Panc1 (cell line): ENCODE data around the gene WDR20. TPM values are rescaled to one million over a fixed set of nuclear protein-coding genes. Genes with fewer than 3 reads are reported as not detected.
"Not testable (repeated sequence)": the region's sequence is repeated elsewhere in the genome, so short reads cannot be mapped to it uniquely, and the experiment has no call there.

Experiments used
- ATAC-seq: fragments of 200-7000 bp; cut with Tn5 transposase; 2 replicates; pipeline ENCODE4 v1.9.1; 2020; ENCODE audit warnings: mild to moderate bottlenecking, moderate library complexity
- BruUV-seq: library from RNA; stranded (reverse); fragments of 400-500 nt; replicated peaks from 2 replicates; lab custom pipeline; 2021; lab: Mats Ljungman, UMichigan
- CTCF ChIA-PET: fragments of 300-600 bp; sonication (Branson Sonifier 250); formaldehyde crosslinking; loops from one replicate; lab custom pipeline; 2022; ENCODE audit warnings: antibody characterized with exemption; lab: Charles Lee
- POLR2A ChIA-PET: fragments of 300-600 bp; sonication (Branson Sonifier 250); formaldehyde crosslinking; loops from one replicate; lab custom pipeline; 2022; ENCODE audit warnings: antibody characterized with exemption; lab: Charles Lee
- DNase-seq: peaks from one replicate; pipeline ENCODE4 v3.0.0-alpha.2; 2010; ENCODE audit warnings: low read depth, low spot score
- H3K27ac ChIP-seq: 2 replicates; pipeline ENCODE4 v1.5.1; 2011; ENCODE audit warnings: mild to moderate bottlenecking, low read length, inconsistent platforms
- H3K27me3 ChIP-seq: fragments of 200-500 bp; sonication (Bioruptor generic); 2 replicates; pipeline ENCODE4 v1.6.0; 2014; ENCODE audit warnings: low read length, inconsistent platforms; ENCODE audit not compliant: control insufficient read depth, insufficient read depth
- H3K36me3 ChIP-seq: fragments of 200-500 bp; sonication (Bioruptor generic); 2 replicates; pipeline ENCODE4 v1.5.1; 2014; ENCODE audit warnings: inconsistent platforms, mild to moderate bottlenecking, low read length, moderate library complexity; ENCODE audit not compliant: control insufficient read depth, insufficient read depth
- H3K4me1 ChIP-seq: 2 replicates; pipeline ENCODE4 v1.5.1; 2011; ENCODE audit warnings: inconsistent platforms, mild to moderate bottlenecking, low read length, moderate library complexity; ENCODE audit not compliant: control insufficient read depth, insufficient read depth
- H3K4me3 ChIP-seq, 2 experiments: 2 replicates each; pipeline ENCODE4 v1.5.1; 2011 to 2012; ENCODE audit warnings: low read depth in 2 of 2, low read length in 2 of 2, mild to moderate bottlenecking in 2 of 2, inconsistent platforms in 1 of 2, moderate library complexity in 1 of 2
- H3K9me3 ChIP-seq: fragments of 200-500 bp; sonication (Bioruptor generic); 2 replicates; pipeline ENCODE4 v1.5.1; 2014; ENCODE audit warnings: low read depth, mild to moderate bottlenecking, inconsistent platforms, low read length, moderate library complexity; ENCODE audit not compliant: control insufficient read depth, insufficient read depth
- CTCF ChIP-seq: fragments of 450-650 bp; IDR thresholded peaks from 2 replicates; pipeline ENCODE4 v1.5.1; 2017; ENCODE audit warnings: mild to moderate bottlenecking
- POLR2AphosphoS5 ChIP-seq: IDR thresholded peaks from 2 replicates; pipeline ENCODE4 v1.6.1; 2012; ENCODE audit warnings: mild to moderate bottlenecking, low read depth, low read length, moderate library complexity
- REST ChIP-seq, 2 experiments: IDR thresholded peaks; 2 replicates each; pipeline ENCODE4 v1.6.1; 2011 to 2012; ENCODE audit warnings: low read depth in 2 of 2, control low read depth in 1 of 2, low read length in 1 of 2, mild to moderate bottlenecking in 1 of 2, moderate library complexity in 1 of 2; ENCODE audit not compliant: insufficient read depth in 1 of 2
- SIN3A ChIP-seq: IDR thresholded peaks from 2 replicates; pipeline ENCODE4 v1.6.1; 2012; ENCODE audit warnings: low read depth, mild to moderate bottlenecking, low read length, moderate library complexity, borderline replicate concordance; ENCODE audit not compliant: insufficient read depth
- TCF7L2 ChIP-seq: IDR thresholded peaks from 2 replicates; pipeline ENCODE4 v1.6.1; 2011; ENCODE audit warnings: mild to moderate bottlenecking, low read depth, low read length, inconsistent platforms
- in situ Hi-C: cut with HindIII; loops from 2 replicates; pipeline ENCODE4 v1.10.0; 2016; ENCODE audit warnings: low sequenced_read_pairs, low pct_unique_long_range_greater_than_20kb
- intact Hi-C: fragments of 100-400 bp; cut with micrococcal nuclease; formaldehyde crosslinking; loops from one replicate; pipeline ENCODE4 v1.10.0; 2022; ENCODE audit not compliant: unreplicated experiment
- total RNA-seq: library from RNA; stranded (reverse); gene quantifications from one replicate; pipeline ENCODE4 v1.2.1, GENCODE V29; 2021; ENCODE audit not compliant: unreplicated experiment

WDR20 gene
- total RNA-seq, 1 experiment from 2014 or later = 20.2 TPM

- no peak for ATAC-seq
- H3K4me1 ChIP-seq = no peaks in the 10 kb centered on the region; the same call in none of the 2 replicates
- no peak for DNase-seq
- in situ Hi-C loops (no loop called here), intact Hi-C loops (no loop called here)
- H3K9me3 ChIP-seq = no peaks in the 10 kb centered on the region
- H3K4me3 ChIP-seq = no peak overlapping the region
- TF ChIP-seq TCF7L2 (no peak), CTCF (no peak), SIN3A (no peak), REST (IDR thresholded peaks at IDR 0.05; ENCODE audit: insufficient read depth in 1 of 2, low read depth in 2 of 2, low read length in 1 of 2) (no peak), POLR2AphosphoS5 (no peak)
- H3K27me3 ChIP-seq = no peaks in the 10 kb centered on the region
- H3K27ac ChIP-seq = no peak overlapping the region
- no TSS peak for BruUV-seq
- ChIA-PET POLR2A (no interaction called here), CTCF (no interaction called here)
- H3K36me3 ChIP-seq = no peaks in the 10 kb centered on the region
These were observed 99.1 kb downstream of the WDR20 start for GRCh38 chr14:102238766-102239165.

GRCh38 chr14:102239231-102239630 is 99.5 kb downstream of the WDR20 start:
- TF ChIP-seq REST (IDR thresholded peaks at IDR 0.05; ENCODE audit: insufficient read depth in 1 of 2, low read depth in 2 of 2, low read length in 1 of 2) (no peak), CTCF (no peak), SIN3A (no peak), TCF7L2 (no peak)
- BruUV-seq = no TSS peak

GRCh38 chr14:102240481-102240880 is 100.8 kb downstream of the WDR20 start:
- H3K27me3 ChIP-seq, CTCF ChIA-PET, H3K27ac ChIP-seq, intact Hi-C loops, in situ Hi-C loops, DNase-seq, H3K9me3 ChIP-seq, H3K36me3 ChIP-seq, BruUV-seq, H3K4me3 ChIP-seq, H3K4me1 ChIP-seq, ATAC-seq, POLR2A ChIA-PET: not testable (repeated sequence)

More at GRCh38 chr14:102239231-102239630, 99.5 kb downstream of the WDR20 start:
- Histone ChIP-seq H3K9me3 (no peaks in the 10 kb centered on the region), H3K27ac (no peak overlapping the region), H3K4me1 (no peaks in the 10 kb centered on the region; the same call in none of the 2 replicates), H3K27me3 (no peaks in the 10 kb centered on the region), H3K36me3 (no peaks in the 10 kb centered on the region), H3K4me3 (no peak overlapping the region)
- intact Hi-C loops (no loop called here), in situ Hi-C loops (no loop called here)
- DNase-seq (no peak), ATAC-seq (no peak)
- CTCF ChIA-PET = no interaction called here
- POLR2A ChIA-PET = no interaction called here
